Cerebellar cortex (tissue), 1 donor: ENCODE data around the gene AVPR2.
A peak's percentile ranks its signal among the peaks of the same experiment; 100 is the strongest.

Experiments
- DNase-seq: peaks from one replicate; pipeline ENCODE4 v3.0.0-alpha.2; 2015; ENCODE audit warnings: low spot score

The AVPR2 gene

DNA sequence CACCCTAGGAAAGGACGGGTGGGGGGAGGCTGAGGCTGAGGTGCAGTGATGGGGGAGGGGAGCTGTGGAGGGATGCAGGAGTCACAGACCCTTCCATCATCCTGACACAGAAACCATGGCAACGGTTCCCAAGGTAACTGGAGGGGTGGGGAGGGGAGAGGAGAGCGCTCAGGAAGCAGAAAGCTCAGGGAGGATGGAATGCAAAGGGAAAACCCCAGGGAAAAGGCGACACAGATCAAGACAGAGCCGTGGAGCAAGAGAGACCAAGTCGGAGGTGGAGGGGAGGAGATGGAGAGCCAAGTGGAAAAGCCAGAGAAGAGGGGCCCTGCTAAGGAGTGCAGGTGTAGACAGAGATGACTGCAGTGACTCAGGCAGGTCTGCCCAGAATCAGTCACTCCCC is 33.0 kb upstream of the AVPR2 start:
- no peak for DNase-seq

DNA sequence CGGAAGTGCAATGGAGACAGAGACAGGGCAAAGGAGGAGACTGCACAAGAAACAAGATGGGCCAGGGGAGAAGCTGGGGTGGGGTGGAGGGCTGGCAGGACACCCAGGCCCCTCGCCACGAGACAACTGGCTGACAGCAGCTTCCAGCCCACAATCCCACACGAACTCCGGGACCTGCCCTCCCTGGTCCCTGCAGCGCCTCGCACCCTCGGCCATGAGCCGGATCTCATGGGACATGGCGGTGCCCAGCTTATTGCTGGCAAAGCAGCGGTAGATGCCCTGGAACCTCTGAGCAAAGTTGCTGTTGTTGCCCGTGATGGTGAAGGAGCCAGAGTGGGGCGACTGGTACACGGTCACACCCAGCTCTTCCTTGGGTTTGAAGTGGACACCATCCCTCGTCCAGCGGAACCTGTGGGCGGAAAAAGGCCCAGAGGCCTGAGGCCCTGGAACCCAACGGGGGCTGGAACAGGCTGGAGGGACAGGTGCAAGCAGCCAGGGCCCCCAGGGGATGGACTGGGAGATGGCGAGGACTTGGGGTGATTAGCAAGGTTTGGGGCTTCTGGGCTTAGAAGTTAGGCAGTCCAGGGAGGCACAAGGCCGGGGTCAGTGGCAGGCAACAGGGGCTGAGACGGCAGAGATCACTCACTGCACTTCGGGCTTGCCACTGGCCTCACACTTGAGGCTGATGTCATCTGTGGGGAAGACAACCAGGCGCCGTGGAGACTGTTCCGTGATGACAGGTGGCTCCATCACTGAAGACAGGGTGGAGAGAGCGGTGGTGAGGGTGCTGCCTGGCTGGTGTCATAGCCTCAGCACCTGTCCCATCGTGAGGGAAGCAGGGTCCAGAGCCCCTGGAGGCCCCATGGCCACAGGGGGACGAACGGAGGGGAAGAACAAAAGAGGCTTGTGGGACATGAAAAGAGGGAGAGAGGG is 32.3 kb upstream of the AVPR2 start:
- no peak for DNase-seq

DNA sequence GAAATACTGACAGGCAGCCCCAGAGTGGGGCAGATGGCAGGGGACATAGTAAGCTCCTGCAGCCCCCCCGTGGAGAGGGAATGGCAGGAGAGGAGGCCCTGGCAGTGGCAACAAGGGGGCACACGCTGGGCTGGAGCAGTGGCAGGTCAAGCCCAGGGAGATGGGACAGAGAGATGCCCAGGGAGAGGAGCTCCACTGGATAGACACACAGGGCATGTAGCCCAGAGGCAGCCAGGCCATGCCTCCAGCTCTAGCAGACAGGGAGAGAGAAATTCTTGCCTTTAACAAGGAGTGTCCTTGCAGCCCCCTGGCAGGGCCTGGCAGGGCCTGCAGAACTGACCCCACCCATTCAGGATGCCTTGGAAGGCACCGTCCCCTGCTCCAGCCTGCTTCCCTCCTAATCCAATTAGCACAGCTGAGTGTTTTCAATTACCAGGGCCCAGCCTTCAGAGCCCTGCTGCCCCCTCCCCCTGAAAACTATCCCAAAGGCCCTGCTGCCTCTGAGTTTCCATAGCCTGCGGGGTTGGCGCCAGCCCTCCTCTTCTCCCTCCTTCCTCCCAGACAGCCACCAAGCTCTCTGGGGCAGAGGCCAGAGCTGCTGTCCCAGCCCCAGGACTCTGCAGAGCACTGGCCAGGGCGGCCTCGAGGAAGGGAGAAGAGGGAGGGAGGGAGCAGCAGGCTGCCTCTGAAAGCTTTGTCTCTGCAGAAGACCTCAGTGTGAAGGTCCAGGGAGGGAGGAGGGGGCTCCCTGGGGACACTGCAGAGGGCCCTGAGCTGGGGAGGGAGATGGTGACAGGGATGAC is 31.0 kb upstream of the AVPR2 start:
- DNase-seq: no peak

DNA sequence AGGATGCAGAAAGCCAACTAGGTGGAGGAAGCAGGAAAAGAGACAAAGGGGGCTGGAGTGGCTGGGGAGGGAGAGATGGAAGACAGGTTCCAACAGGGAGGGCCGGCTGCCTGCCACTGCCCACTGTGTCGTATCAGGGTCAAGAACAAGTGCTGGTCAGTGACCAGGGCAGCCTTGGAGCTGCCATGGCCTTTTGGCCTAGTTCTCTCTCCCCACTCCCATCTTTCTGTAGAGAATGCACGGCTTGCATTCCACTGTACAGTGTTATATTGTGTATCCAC is 30.4 kb upstream of the AVPR2 start:
- DNase-seq: no peak

DNA sequence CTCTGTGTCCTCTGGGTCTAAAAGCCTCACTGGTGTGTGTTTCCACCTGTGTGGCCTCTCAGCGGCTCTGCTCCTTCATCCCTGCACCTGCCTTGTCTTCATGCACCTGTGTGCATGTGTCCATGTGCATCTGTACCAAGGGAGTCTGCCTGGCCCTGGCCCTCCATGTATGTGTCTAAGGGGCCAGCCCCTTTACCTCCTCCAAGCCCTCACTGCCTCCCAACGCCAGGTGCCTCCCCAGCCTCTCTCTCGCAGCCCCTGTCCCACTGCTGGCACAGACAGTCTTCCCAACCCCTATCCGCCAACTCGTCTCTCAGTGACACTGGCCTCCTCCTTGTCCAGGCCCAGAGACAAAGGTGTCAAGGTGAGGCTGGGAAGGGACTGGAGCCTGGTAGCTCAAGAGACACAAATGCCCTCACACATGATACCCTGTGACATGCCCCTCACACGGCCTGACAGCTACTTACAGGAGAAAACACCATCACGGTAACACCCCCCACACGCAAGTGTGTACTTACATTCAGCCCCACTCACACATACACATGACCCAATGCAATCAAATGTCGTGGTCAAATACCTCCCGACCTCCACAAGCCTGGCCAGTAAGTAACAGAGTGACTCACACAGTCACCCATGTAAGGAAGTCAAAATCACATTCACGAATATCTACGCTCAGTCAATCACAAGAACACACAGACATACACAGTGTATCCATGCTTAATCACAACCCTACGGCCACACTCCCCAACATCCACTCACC is 29.9 kb upstream of the AVPR2 start:
- DNase-seq: no peak

DNA sequence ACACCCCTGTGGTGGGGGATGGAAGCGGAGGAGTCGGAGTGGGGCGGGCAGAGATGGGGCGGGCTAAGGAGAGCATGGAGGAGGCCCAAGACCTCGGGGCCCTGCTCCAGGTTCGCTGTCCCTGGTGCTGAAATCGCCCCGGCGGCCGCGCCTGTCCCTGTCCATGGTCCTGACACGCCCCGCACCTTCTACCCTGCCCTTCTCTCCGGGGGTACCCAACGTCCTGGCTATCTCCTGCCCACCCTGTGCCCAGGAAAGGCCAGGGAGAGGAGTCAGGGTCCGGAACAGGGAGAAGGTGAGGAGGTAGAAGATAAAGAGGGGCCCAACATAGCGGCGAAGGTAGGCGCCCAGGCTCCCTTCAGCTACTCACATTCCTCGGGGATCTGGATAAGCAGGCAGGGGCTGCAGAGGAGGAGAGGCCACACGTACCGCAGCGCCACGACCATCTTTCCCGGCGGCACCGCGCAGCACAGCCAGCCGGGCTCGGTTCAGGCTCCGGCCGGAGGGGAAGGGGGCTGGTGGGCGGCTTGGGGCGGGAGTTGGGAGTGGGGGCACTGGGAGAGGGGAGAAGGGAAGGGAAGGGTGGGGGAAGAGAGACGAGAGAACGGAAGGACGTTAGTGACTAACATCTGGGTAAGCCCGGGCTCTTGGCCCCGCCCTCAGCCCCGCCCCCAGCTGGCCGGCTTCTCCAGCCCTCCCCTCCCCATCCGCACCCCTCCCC is 28.9 kb upstream of the AVPR2 start:
- DNase-seq: no peak

DNA sequence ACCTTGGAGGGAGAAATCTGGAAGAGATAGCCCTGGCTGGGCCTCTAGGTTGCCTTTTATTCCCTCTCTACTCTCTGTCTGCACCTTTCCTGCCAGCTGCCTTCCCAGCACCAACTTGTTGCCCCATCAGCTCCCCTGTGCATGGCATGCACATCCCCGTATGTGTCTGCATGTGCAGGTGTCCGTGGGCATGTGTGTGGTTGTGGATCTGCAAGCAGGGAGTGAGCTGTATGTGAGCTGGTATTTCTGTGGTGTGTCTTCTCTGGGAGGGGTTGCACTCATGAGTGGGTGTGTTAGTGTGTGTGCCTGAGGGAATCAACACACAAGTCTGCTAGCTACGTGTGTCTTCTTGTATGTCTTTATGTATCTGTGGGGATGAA is 28.4 kb upstream of the AVPR2 start:
- DNase-seq: no peak

DNA sequence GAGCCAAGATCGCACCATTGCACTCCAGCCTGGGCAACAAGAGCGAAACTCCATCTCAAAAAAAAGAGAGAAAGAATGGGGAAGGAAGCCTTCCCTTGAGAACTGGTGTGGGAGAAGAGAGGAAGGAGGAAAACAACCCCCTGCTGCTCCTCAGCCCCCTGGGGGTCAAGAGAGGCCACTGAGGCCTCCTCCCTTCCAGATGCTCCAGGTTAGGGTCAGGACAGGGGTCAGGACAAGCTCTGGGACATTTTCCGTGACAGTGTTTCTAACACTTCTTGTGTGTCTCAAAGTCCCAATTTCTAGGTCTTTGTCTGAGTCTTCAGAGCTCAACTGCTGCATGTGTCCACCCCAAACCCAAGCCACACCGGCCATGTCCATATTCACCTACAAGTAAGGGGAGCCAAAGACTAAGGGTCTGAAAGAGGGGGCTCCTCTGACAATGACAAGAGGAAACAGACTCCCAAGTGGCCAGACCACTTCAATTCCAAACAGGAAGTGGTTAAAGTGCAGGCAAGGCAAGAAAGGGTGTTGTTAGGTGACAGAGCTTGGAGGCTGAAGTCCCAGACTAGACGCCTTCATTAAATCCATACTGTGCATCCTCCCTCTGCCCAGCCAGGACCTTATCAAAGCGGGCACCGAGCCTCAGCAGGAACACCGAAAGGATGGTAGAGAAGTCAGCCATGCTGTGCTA is 26.8 kb upstream of the AVPR2 start:
- no peak for DNase-seq

DNA sequence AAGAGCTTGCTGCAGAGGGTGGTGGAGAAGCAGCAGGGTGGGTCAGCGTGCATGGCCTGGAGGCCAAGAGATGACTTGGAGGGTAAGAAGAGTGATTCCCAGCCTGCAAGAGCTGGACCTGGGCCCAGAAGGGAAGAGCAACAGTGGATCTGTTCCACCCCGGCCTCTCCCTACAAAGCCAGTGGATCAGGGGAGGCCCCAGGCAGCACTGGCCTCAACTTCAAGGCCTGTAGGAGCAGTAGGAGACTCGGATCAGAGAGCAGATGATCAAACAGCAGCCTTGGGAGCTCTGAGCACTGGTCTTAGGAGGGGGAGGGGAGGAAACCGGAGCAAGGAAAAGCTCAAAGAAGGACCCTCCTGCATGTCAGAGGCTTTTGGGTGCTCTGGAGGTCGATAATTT is 26.1 kb upstream of the AVPR2 start:
- DNase-seq: peak; percentile 54

DNA sequence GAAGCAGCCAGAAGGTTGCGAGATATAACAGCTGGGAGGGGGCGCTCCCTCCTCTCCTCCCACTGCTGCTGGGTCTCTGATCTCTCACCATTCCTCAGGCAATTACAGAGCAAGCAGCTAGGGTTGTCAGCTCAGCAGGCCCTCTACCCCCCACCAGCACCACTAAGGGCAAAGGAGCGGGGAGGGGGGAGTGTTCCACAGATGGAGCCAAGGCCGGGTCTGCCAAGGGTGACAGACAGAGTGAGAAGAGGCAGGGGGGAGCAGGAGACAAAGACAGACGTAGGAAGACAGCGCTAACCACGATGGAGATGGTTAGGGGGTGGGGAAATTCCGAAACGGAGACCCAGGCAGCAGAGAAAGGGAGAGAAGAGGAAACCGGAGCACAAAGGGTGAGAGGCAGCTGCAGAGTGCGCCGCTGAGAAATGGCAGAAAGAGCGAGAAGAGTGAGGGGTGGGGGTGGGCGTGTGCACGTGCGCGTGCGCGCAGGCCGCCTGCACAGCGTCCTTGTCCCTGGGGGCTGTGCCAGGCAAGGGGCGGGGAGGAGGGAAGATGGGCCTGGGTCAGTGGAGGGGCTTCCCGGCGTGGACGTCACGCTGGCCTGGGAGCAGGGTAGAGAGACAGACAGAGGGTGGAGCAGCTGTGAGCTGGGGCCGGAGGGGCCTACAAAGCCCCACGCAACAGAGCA is 25.4 kb upstream of the AVPR2 start:
- no peak for DNase-seq

DNA sequence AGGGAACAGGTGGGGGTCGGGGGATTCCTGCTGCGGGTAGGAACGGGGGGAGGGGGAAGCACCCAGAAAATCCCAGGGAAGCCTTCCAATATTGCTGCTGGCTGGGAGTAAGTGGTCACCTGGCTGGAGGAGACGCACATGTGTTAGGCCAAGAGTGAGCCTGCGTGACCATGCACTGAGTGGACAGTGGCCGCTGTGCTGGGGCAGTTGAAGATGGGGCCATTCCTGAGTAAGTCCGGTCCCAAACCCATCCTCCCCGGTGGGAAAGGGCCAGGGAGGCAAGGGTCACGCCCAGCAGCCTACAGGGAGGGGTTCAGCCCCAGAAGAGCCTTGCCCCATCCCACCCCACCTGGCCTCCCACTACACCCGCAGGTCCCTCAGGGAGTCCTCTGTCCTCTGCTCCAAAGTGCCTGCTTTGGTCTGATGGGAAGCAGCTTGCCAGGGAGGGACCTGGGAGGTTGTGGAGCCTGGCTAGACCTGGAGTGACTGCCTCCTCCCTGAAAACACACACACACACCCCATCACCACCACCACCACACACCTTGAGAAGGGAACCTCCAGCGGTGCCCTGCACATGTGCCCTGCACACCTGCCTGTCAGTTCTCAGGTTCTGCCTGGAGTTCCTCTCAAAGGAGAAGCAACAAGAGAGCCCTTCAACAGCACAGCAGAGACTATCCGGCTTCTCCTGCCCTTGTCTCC is 24.6 kb upstream of the AVPR2 start:
- no peak for DNase-seq

DNA sequence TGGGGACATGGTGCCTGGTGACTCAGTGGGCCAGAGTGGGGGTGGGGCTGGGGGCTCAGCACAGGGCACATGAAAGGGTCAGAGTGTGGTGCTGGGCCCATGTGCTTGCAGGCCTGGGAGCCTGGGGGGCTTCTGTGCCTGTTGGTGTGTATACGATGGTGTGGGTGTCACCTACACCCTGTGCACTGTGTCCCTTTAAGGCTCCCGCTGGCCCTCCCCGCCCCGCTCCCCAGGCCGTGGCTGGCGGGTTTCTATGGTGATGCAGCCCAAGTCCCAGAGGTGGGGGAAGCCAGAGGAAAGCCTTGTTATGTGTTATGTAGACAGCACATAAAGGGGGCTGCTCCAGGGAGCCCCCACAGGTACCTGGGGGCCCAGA is 24.0 kb upstream of the AVPR2 start:
- no peak for DNase-seq

DNA sequence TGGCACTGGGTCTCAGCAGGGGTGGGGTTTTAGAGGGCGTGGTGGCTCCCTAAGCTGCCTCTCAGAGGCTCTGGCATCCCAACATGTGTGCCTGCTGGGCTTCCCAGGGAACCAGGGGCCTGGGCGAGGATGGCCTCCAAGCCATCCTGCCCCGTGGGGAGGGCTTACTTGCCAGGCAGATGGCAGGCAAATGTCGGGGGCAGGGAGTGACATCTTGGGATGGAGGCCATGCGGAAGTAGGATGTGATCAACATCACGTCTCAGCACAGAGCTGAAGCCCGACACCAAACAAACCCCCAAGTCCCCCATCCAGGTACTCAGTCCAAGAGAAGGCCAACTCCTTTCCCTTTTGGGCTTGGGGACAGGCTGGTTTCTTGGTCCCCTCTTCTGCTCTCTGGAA is 23.2 kb upstream of the AVPR2 start:
- DNase-seq: no peak

DNA sequence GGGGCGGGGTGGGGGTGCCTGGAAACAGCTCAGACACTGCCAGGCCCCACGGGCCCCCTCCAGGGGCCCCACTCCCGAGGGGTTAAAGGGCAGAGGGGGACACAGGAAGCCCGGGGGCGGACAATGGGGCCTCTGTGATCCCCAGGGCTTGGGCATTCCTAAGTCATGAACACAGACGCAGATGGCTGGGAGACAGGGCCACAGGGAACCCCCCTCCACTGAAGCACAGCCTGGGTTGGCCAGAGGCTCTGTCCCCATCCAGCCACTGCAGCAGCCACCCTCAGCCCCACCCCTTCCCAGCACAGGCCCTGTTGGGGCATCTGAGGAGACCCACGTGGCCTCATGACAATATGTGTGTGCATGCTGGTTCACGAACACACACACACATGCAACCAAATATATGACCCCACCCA is 22.4 kb upstream of the AVPR2 start:
- DNase-seq: no peak

DNA sequence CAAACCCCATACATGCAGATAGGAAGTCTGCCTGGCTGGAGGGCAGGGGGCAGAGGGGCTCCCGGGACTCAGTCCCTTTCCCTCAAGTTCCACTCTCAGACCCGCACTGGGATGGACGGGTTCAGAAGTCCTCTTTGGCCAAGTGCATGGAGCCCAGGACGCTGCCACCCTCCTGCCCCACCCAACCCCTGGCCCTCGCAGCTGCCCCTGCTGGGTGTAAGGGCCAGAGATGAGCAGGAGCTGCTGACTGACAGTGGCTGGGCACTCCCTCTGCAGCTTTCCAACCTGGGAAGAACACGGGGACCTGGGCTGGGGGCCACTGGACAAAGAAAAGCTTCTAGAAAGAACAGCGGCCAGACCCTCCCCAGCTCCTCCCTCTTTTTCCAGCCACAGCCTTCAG is 21.9 kb upstream of the AVPR2 start:
- no peak for DNase-seq

DNA sequence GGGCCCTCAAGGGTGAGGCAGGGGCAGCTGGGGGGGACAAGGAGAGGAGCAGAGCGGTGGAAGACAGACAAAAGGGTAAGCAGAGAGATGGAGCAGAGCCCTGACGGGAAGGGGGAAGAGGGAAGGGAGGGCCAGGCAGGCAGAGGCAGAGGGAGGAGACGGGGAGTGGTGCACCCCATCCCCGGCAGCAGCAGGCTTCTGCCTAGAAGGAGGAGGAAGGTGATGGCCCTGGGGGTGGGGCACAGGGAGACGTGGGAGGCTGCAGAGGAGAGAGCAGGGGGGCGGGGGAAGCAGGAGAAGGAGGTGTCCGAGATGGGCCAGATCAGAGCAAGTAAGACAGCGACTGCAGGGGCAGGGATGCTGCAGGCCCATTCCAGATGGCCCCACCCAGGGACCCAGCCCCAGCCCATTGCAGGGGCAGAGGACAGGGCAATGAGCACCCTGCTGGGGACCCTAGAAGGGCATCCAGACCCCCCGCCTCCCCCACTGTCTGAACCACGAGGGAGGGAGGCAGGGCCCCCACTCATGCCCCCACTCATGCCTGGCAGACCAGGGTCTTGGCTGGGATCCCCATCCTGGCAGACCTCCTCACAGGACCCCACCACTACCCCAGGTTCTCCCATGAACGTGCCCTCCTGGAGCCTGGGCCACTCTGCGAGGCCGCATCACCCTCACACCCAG is 21.2 kb upstream of the AVPR2 start:
- DNase-seq: no peak

DNA sequence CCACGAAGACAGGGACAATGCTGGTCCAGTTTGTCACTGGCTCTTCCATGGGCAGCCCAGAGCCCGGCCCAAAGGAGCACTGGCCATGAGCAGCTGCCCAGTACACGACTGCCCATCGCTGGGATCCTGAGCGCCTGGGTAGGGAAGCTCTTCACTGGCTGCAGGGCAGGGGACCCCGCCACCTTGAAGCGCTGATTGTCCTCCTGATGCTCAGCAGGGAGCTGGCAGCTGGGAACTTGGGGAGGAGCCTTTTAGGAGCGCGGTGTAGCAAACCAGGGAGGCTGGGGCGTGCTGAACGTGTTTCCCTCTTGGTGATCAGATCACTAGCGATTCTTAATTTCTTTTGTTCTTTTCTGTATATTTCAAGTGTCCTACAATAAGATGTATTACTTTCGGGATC is 20.3 kb upstream of the AVPR2 start:
- no peak for DNase-seq

DNA sequence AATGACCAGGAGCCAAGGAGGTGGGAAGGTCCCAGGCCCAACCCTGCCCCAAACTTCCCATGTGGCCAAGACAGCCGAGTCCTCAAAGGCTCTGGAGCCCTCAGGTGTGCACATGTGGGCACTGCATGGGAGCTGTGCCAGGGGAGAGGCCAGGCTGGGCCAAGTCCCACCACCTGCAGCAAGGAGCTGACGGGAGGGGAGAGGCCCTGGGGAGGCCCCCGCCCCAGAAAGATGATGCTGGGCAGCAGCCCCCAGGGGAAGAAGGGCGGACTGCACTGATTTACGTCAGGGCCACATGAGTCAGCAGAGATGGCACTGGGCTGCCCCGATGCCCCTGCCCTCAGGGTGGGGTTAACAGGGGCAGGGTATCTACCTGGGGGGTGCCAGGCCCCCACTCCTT is 19.9 kb upstream of the AVPR2 start:
- DNase-seq: no peak

DNA sequence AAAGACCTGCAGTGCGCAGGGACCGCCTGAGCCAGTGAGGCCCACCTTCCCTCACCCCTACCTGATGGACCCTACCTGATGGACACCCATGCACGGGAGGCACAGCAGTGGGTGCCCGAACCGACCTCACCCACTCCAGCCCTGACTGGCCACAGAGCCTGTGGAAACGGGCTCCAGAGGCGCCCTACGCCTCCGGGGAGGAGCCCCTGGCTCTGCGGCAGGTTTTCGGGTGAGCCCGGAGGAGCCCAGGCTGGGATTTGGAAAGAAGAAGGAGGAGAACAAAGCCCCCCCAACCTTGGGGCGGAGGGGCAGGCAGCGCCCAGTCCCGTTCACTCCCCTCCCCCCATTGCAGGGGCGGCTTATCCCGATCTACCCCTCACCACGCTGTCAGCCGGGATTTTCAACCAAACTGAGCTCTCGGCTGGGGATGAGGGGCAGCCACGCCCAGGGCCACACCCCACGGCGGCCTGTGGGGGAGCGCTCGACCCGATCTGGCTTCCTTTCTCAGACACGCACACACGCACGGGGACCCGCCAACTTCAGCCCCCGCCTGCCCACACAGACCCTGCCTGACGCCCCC is 19.2 kb upstream of the AVPR2 start:
- no peak for DNase-seq
